HG03025 (cell line): ENCODE results near the gene IL23A.
"Not testable (repeated sequence)": the region's sequence is repeated elsewhere in the genome, so short reads cannot be mapped to it uniquely, and the experiment has no call there.

Experiments used
- ATAC-seq: cut with Tn5 transposase; IDR thresholded peaks from one replicate; pipeline ENCODE4 v1.9.1; 2021; ENCODE audit warnings: mild to moderate bottlenecking, moderate library complexity; ENCODE audit not compliant: unreplicated experiment, low FRiP score

Gene IL23A

GRCh38 chr12:56324206-56324605 lies 14.5 kb upstream of the IL23A start:
- ATAC-seq, result no peak

DNA sequence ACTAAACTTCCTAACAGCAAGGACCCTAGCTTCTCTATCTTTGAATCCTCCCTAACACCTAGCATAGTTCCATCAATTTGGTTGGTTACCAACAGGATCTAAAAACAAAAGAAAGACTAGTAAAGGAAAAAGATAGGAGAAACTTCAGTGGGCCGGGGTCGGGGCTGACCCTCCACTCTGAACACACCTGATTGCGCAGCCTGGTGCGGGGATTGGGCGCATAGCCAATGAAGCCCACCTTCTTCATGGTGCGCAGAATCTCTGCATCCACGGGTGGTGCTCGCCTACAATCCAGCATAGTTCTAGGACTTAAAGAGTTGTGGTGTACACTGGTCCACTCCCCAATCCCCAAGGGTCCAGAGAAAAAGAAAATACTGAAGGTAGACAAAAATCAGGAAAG lies 12.6 kb upstream of the IL23A start:
- no peak for ATAC-seq

- no peak for ATAC-seq
Measured at GRCh38 chr12:56326533-56326932, 12.2 kb upstream of the IL23A start.

DNA sequence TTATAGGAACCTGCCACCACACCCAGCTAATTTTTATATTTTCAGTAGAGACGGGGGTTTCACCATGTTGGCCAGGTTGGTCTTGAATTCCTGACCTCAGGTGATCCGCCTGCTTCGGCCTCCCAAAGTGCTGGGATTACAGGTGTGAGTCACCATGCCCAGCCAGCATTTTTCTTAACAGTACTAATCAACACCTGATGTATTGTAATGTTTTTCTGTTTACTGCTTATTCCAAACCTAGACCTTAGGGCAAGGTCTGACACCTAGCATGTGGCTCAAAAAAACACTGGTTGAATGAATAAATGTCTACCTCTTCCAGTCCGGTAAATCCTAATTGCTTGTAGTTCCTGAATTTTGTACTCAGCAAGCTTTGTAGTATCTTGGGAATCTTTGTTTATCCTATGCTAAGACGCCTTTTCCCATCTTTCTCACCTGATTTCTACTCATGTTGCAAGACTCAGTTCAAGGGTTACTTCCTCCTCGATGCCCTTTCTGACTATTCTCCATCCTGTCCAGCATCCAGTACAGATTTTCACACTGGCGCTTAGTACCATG lies 7.7 kb upstream of the IL23A start:
- no peak for ATAC-seq

DNA sequence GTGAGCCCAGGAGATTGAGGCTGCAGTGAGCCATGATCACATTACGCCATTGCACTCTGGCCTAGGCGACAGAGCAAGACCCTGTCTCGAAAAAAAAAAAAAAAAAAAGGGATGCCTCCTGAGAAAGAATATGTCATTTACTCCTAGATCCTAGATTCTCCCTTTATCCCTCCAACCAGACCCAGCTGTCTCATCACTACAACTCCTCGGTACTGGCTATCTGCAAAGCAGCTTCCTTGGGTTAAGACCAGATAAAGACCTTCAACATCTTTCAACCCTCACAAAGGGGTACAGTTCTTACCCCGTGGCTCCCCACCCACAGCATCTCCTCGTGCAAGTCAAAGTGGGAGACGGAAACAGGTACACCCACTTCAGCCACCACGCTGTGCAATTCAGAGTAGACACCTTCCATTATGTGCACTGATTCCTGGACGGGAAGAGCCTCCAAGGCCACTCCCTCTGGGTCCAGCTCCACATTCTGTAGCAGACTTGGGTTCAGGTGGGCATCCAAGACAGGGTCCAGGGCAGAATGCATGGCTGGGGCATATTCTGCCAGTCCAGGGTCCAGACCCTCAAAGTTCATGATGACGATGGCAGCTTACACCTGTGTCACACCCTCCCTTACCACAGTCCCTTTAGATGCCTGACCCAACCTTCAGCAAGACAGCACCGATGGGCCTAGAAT lies 6.0 kb upstream of the IL23A start:
- no peak for ATAC-seq

DNA sequence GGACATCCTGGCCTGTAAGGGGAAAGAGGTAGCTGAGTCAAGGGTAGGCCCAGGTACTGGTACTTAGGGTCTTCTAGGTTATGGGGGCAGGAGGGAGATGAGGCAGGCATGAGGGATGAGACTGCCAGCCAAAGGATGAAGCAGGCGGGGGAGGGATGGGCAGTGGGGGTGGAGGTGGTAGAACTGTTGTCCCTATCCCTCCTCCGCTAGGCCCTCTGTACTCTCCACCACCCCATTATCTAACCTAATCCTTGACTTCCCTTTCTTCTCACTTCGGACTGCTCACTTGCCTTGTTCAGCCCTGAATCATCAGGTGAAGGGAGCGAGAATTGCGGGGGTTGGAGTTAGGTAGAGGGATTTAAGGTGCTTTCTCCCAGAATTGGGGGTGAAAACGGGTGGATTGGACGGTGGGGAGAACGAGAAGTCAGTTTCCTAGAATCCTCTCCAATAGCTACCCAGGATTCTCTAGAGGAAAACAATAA lies 5.4 kb upstream of the IL23A start:
- ATAC-seq, result no peak

GRCh38 chr12:56333679-56334489 lies 4.8 kb upstream of the IL23A start, which contains the start of gene PAN2:
Gene PAN2, minus strand, starts transcription at chr12:56334000. Its CDS starts 906 bp downstream, at chr12:56333094.
- ATAC-seq, result peak; percentile 85

DNA sequence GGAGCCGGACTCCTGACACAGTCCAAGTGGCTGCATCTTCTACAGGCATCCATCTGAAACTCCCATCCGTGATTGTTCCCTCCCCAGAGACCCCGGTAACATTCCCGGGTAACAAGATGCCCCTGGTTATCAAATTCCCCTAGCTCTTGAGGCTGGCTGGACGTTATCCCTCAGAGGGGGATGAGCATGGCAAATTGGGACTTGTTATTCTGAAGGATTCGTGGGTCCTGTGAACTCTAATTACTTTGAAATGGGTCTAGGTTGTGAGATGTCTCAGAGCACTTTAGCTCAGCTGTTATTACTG lies 4.2 kb upstream of the IL23A start:
- no peak for ATAC-seq

GRCh38 chr12:56335527-56335926 lies 3.2 kb upstream of the IL23A start:
- ATAC-seq, result not testable (repeated sequence)

DNA sequence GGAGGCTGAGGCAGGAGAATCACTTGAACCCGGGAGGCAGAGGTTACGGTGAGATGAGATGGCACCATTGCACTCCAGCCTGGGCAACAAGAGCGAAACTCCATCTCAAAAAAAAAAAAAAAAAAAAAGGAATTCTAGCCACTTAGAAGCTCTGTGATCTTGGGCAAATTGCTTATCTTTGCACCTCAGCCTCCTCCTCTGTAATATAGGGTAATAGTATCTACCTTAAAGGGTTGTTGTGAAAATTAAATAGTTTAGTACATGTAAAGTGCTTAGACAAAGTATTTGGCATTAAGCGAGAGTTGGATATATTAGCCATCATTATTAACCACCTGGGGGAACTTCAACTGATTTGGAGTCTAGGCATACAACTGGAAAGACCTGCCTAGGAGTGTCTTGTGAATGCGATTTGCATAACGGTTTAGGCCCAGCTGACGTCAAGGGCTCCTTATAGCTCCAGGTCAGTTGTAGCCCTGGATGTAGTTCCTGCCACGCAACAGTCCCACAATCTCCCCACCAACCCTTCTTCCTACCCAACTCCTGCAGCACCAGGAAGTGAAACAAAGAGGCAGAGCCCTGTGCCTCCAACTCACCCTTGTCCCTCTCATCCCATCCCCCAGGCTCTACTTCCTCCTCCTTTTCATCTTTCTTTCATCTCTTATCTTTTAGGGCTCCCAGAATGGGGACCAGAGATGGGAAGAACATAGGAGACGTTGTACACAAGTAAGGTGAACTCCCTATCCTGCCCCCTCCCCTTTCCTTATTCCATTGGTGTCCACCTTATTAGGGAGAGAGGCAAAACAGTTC lies 2.1 kb upstream of the IL23A start:
- ATAC-seq, result no peak

DNA sequence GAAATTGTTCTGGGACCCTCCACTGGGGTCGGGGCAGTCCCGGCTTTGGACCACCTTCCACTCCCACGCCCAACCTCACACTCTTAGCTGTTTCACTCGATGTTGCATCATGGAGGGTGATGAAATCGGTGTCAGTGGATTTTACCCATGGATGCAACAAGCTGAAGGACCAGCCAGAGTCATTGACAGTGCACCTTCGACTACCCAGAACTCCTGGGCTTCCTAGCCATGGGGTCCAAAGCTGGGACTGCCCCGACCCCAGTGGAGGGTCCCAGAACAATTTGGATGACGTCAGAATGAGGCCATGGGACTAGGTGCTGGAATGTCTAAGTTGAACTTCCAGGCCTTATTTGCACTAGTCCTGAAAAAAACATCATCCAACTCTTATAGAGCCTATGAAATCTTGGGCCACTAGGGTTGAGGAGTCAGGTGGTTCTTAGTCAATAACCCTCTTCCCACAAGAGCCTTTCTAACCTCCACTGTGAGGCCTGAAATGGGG lies 882 bp upstream of the IL23A start:
- no peak for ATAC-seq

GRCh38 chr12:56339158-56339422 lies 406 bp downstream of the IL23A start:
- ATAC-seq, result no peak

DNA sequence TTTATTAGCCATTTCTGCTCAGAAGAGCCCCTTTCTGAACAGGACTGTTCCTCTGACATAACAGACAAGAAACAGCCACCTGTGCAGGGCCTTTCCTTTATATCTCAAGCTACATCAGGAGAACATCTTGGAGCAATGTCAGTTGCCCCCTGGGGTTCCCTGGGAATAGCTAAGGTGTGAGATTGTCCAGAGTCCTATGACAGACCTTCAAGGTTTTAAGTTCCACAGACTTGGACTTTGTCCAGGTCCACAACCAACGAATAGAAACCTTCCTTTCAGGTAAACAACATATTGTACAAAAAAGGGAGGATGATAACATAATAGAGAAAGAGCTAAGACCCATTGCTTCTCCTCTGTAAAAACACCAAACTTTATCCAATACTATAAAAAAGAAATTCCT lies 2.9 kb downstream of the IL23A start:
- no peak for ATAC-seq

DNA sequence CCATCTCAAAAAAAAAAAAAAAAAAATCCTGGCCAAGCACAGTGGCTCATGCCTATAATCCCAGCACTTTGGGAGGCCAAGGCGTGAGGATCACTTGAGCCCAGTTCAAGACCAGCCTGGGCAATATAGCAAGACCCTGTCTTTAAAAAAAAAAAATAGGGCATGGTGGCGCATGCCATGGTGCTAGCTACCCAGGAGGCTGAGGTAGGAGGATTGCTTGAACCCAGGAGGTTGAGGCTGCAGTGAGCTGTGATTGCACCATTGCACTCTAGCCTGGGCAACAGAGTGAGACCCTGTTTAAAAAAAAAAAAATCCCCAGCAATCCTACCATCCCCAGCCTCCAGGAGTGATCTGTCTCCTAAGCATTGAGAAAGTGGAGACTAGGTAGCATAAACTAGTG lies 3.6 kb downstream of the IL23A start:
- not testable (repeated sequence) for ATAC-seq

DNA sequence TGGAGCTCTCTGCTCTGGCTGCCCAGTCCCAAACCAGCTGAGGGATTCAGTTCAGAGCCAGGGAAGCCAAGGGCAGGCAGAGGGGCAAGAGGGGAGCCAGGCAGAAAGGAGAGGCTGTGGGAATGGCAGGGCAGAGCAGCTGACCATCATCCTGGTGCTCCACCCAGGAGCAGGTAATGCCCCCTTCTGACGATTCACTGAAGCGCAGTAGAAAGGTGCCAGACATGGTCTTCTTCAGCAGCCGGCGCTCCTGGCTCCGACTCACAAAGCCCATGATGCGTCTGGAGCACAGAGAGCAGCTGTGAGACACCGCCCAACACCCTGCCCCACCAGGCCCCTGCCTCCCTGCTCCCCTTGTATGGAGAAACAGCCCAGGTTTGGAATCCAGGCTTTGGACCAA lies 8.0 kb downstream of the IL23A start:
- no peak for ATAC-seq

- not testable (repeated sequence) for ATAC-seq
Measured at GRCh38 chr12:56347255-56347654, 8.6 kb downstream of the IL23A start.

GRCh38 chr12:56348776-56349175 lies 10.1 kb downstream of the IL23A start:
- no peak for ATAC-seq

DNA sequence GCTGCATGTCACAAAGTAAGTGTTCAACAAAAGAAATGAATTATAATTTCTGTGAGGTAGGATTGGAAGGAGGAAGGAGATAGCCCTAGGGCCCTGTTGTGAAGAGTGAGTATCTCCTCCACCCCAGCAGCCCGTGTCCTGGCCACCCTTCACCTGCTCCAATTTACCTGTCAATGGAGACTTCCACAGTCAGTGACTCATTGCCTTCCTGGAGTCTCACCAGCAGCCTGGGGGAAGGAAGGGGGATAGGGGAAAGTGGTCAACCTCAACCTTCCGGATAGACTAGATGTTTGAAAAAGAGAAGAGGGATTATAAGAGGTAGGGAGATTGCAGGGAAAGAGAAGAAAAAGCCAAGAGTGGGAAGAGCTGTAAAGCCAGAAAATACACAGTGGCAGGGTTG lies 12.0 kb downstream of the IL23A start:
- ATAC-seq, result no peak

DNA sequence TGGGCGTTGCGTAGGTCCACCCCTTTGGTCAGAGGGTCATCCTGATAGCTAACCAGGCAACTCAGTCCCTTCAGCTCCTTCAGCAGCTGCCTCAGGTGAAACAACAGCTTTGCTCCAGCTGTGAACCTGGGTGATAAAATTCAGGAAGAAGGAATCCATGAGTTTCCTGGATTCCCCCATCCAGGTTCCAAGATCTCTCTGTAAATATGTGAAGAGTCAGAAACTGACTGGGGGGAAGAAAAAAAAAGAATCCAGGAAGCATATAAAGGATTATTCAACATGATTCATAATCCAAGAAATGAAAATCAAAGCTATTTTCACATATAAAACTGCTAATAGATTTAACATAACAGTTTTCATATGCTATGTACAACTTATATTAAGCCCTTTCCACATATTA lies 12.6 kb downstream of the IL23A start:
- no peak for ATAC-seq

DNA sequence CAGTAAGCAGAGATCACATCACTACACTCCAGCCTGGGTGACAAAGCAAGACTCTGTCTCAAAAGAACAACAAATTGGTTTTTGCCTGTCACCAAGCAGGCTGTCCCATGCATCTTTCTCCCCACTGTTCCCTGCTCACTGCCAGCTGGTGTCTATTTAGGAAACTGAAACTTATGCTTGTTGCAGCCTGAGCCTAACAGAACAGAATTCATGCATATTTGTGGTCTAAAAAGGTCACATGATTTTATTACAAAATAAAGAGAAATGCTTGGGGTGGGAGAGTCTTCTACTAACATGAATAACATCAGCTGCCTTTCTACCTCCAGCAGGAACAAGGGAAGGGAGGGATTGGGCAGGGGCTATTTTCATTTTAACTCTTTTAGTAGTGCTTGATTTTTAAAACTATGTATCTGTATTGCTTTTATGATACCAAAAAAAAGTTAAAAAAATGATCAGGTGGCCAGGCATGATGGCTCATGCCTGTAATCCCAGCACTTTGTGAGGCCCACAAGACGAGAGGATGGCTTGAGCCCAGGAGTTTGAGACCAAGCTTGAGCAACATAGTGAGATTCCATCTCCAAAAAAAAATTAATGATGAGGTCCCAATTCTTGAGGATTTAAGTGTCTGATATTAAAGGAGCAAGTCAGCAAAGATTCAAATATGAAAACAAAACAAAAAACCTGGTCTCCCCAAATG lies 20.3 kb downstream of the IL23A start:
- ATAC-seq, result no peak
